ENCODE results near the gene EDIL3.
A peak's percentile ranks its signal among the peaks of the same experiment; 100 is the strongest.

The EDIL3 gene

DNA sequence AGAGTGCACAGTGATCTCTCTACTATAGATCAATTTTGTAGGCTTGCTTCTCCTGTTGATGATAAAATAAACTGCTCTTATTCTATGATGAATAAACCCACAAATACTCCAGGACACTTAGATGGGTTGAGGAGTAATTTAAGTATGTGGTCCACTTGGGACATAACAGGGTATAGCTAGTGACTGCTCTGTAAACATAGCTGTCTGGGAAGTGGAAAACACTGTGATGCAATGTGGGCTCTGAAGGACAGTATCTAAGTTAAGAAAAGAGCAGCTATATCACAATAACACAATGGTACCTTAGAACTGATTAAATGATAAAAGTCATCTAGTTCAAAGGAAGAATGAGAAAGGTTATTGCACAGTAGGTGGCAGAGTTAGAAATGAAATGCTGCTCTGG is 369.7 kb downstream of the EDIL3 start:
- Histone ChIP-seq H3K36me3 (ENCODE audit: control insufficient read depth, insufficient read depth, low read length) (no peaks in the 10 kb centered on the region), H3K9ac (ENCODE audit: low read depth, low read length) (no peak overlapping the region), H3K27ac (ENCODE audit: low read depth, low read length) (no peak overlapping the region), H3K27me3 (ENCODE audit: control insufficient read depth, insufficient read depth, low read length) (no peaks in the 10 kb centered on the region), H3K9me3 (ENCODE audit: control insufficient read depth, insufficient read depth, low read length) (no peaks in the 10 kb centered on the region), H3K4me3 (ENCODE audit: low read depth, low read length) (no peak overlapping the region), H3K4me1 (ENCODE audit: control insufficient read depth, insufficient read depth, low read length) (peaks cover 22% of the 10 kb centered on the region; the same call in 1 of the 2 replicates)

DNA sequence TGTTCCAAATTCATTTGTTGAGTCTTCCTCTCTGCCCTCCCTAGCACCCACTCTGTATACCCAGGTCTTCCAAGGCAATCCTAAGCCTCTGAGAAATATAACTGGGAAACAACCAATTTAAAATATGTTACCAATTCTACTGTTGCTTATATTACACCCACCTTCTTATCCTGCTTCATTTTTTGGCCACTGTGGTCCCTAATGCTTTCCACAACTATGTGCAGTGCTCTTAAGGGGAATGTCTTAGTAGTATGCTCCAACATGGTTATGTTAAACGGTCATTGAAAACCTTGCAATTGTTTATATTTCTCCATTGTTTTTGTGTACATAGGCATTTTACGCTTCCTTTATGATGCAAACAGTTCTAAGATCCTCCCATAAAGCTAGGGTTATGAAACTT is 390.9 kb downstream of the EDIL3 start:
- Histone ChIP-seq H3K4me1 (ENCODE audit: control insufficient read depth, insufficient read depth, low read length) (peaks cover 14% of the 10 kb centered on the region), H3K9me3 (ENCODE audit: control insufficient read depth, insufficient read depth, low read length) (no peaks in the 10 kb centered on the region), H3K9ac (ENCODE audit: low read depth, low read length) (no peak overlapping the region), H3K27me3 (ENCODE audit: control insufficient read depth, insufficient read depth, low read length) (no peaks in the 10 kb centered on the region), H3K4me3 (ENCODE audit: low read depth, low read length) (no peak overlapping the region), H3K36me3 (ENCODE audit: control insufficient read depth, insufficient read depth, low read length) (no peaks in the 10 kb centered on the region), H3K27ac (ENCODE audit: low read depth, low read length) (no peak overlapping the region)

GRCh38 chr5:83991566-83992224 is 393.0 kb downstream of the EDIL3 start:
- Histone ChIP-seq H3K27me3 (ENCODE audit: control insufficient read depth, insufficient read depth, low read length) (no peaks in the 10 kb centered on the region), H3K9me3 (ENCODE audit: control insufficient read depth, insufficient read depth, low read length) (no peaks in the 10 kb centered on the region), H3K4me3 (ENCODE audit: low read depth, low read length) (no peak overlapping the region), H3K36me3 (ENCODE audit: control insufficient read depth, insufficient read depth, low read length) (no peaks in the 10 kb centered on the region), H3K27ac (ENCODE audit: low read depth, low read length) (no peak overlapping the region), H3K9ac (ENCODE audit: low read depth, low read length) (no peak overlapping the region), H3K4me1 (ENCODE audit: control insufficient read depth, insufficient read depth, low read length) (peaks cover 14% of the 10 kb centered on the region)

DNA sequence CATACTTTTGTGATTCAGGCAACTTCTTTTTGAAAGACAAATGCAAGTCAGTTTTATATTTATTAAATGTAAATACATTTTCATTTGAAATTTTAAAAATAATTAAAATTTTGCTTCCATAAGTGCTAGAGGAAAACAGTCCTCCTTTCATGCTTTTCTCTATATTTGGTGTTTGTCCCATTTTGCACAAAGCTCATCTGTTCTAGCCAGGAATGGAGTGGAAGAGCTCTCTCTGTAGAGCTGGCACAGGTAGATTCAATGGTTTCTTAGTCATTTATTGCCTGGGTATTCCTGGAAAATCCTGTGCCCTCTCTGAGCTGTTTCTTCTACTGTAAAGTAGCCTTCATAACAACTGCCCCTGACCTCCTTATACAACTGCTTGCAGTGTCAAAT is 396.4 kb downstream of the EDIL3 start:
- Histone ChIP-seq H3K27ac (ENCODE audit: low read depth, low read length) (no peak overlapping the region), H3K27me3 (ENCODE audit: control insufficient read depth, insufficient read depth, low read length) (no peaks in the 10 kb centered on the region), H3K9me3 (ENCODE audit: control insufficient read depth, insufficient read depth, low read length) (no peaks in the 10 kb centered on the region), H3K9ac (ENCODE audit: low read depth, low read length) (no peak overlapping the region), H3K4me3 (ENCODE audit: low read depth, low read length) (no peak overlapping the region), H3K4me1 (ENCODE audit: control insufficient read depth, insufficient read depth, low read length) (peaks cover 8% of the 10 kb centered on the region; the same call in 1 of the 2 replicates), H3K36me3 (ENCODE audit: control insufficient read depth, insufficient read depth, low read length) (no peaks in the 10 kb centered on the region)

DNA sequence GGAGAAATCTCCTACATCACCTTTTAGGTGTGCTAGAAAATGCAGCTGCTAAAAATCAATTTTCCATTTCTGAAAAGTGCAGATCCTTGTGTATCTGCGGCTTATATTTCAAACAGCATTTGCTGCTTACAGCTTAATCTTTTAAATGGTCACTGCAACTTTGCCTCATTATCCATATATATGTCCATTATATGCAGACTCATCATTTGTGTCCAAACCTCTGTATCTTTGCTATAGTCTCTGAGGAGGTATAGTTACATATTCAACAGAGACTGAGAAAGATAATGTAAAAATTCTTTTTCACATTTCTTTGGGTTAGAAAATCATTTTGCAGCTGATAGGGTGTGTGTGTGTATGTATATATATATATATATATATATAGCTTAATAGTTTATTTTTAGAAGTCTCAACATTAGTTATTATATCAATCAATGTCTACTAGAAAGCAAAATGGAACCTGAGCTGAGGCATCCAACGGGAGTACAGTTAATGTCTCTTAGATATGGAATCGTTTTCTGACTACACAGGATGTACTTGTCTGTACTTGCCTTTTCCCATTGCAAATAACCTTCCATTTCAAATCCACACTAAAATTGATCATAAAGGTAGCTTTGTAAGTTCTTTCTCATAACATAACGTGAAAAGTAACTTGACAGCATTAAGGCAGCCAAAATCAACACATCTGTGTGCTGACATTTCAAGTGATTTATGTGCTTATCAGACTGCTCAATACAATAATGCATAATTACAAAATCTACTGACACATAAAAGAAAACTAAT is 397.0 kb downstream of the EDIL3 start:
- H3K27ac ChIP-seq (ENCODE audit: low read depth, low read length), result no peak overlapping the region
- no peak overlapping the region for H3K4me3 ChIP-seq (ENCODE audit: low read depth, low read length)
- peaks cover 8% of the 10 kb centered on the region; the same call in 1 of the 2 replicates for H3K4me1 ChIP-seq (ENCODE audit: control insufficient read depth, insufficient read depth, low read length)

DNA sequence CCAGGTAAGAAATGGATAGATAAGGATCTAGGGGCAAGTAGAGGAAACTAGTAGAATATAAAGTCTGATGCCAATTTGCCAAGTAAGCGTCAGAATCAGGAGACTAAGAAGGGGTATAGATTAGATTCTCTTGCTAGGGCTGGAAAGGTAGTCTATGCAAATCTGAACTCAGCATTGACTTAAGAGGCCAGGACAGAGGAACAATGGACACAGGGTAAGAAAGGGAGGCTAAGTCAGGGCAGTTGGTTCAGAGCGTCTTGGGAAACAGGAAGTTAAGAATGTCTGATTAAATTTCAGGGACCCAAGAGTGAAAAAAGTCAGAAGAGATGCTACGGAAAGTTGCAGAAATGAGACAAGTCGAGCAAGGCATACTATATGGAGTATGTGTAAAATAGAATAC is 400.8 kb downstream of the EDIL3 start:
- H3K9me3 ChIP-seq (ENCODE audit: control insufficient read depth, insufficient read depth, low read length), result no peaks in the 10 kb centered on the region
- H3K36me3 ChIP-seq (ENCODE audit: control insufficient read depth, insufficient read depth, low read length), result no peaks in the 10 kb centered on the region
- H3K9ac ChIP-seq (ENCODE audit: low read depth, low read length), result no peak overlapping the region
- H3K4me3 ChIP-seq (ENCODE audit: low read depth, low read length), result no peak overlapping the region
- H3K4me1 ChIP-seq (ENCODE audit: control insufficient read depth, insufficient read depth, low read length), result peaks cover 8% of the 10 kb centered on the region; the same call in 1 of the 2 replicates
- no peaks in the 10 kb centered on the region for H3K27me3 ChIP-seq (ENCODE audit: control insufficient read depth, insufficient read depth, low read length)
- H3K27ac ChIP-seq (ENCODE audit: low read depth, low read length), result no peak overlapping the region

More for the DNA sequence above, 397.0 kb downstream of the EDIL3 start:
- H3K36me3 ChIP-seq (ENCODE audit: control insufficient read depth, insufficient read depth, low read length), result no peaks in the 10 kb centered on the region
- no peak overlapping the region for H3K9ac ChIP-seq (ENCODE audit: low read depth, low read length)
- no peaks in the 10 kb centered on the region for H3K9me3 ChIP-seq (ENCODE audit: control insufficient read depth, insufficient read depth, low read length)
- H3K27me3 ChIP-seq (ENCODE audit: control insufficient read depth, insufficient read depth, low read length), result no peaks in the 10 kb centered on the region

GRCh38 chr5:83973925-83974815 is 410.5 kb downstream of the EDIL3 start:
- Histone ChIP-seq H3K36me3 (ENCODE audit: control insufficient read depth, insufficient read depth, low read length) (no peaks in the 10 kb centered on the region), H3K9ac (ENCODE audit: low read depth, low read length) (peak overlapping the region; percentile 38; the same call in 1 of the 2 replicates), H3K9me3 (ENCODE audit: control insufficient read depth, insufficient read depth, low read length) (no peaks in the 10 kb centered on the region), H3K4me3 (ENCODE audit: low read depth, low read length) (peak overlapping the region; percentile 19), H3K27ac (ENCODE audit: low read depth, low read length) (peak overlapping the region; percentile 75), H3K4me1 (ENCODE audit: control insufficient read depth, insufficient read depth, low read length) (peaks cover 27% of the 10 kb centered on the region), H3K27me3 (ENCODE audit: control insufficient read depth, insufficient read depth, low read length) (no peaks in the 10 kb centered on the region)

- no peaks in the 10 kb centered on the region for H3K36me3 ChIP-seq (ENCODE audit: control insufficient read depth, insufficient read depth, low read length)
- no peaks in the 10 kb centered on the region for H3K27me3 ChIP-seq (ENCODE audit: control insufficient read depth, insufficient read depth, low read length)
- H3K9ac ChIP-seq (ENCODE audit: low read depth, low read length), result no peak overlapping the region
- no peaks in the 10 kb centered on the region for H3K9me3 ChIP-seq (ENCODE audit: control insufficient read depth, insufficient read depth, low read length)
- peaks cover 27% of the 10 kb centered on the region for H3K4me1 ChIP-seq (ENCODE audit: control insufficient read depth, insufficient read depth, low read length)
- H3K4me3 ChIP-seq (ENCODE audit: low read depth, low read length), result no peak overlapping the region
- no peak overlapping the region for H3K27ac ChIP-seq (ENCODE audit: low read depth, low read length)
Measured at GRCh38 chr5:83972909-83973308, 411.8 kb downstream of the EDIL3 start.

- Histone ChIP-seq H3K4me3 (ENCODE audit: low read depth, low read length) (no peak overlapping the region), H3K9ac (ENCODE audit: low read depth, low read length) (no peak overlapping the region), H3K4me1 (ENCODE audit: control insufficient read depth, insufficient read depth, low read length) (peaks cover 27% of the 10 kb centered on the region), H3K36me3 (ENCODE audit: control insufficient read depth, insufficient read depth, low read length) (no peaks in the 10 kb centered on the region), H3K27ac (ENCODE audit: low read depth, low read length) (no peak overlapping the region), H3K9me3 (ENCODE audit: control insufficient read depth, insufficient read depth, low read length) (no peaks in the 10 kb centered on the region), H3K27me3 (ENCODE audit: control insufficient read depth, insufficient read depth, low read length) (no peaks in the 10 kb centered on the region)
Measured at GRCh38 chr5:83972236-83972635, 412.4 kb downstream of the EDIL3 start.

DNA sequence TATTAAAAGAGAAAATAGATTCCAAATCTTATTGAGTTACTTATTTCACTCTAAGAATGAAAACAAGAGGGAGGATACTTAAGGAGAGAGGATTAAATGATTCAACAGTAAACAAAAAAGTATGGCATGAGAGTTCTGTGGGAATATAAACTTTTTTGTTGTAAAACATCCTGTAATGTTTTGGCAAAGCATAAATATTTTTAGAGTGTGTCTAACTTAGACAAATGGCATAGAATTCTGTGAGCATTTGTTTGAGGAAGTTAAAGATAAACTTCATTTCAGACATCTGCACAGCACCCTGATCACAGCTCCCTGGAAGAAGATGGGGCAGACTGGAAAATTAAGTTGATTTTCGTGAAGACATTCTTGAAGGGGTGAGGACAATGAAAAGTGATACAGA is 417.3 kb downstream of the EDIL3 start:
- Histone ChIP-seq H3K27me3 (ENCODE audit: control insufficient read depth, insufficient read depth, low read length) (no peaks in the 10 kb centered on the region), H3K4me3 (ENCODE audit: low read depth, low read length) (no peak overlapping the region), H3K9me3 (ENCODE audit: control insufficient read depth, insufficient read depth, low read length) (no peaks in the 10 kb centered on the region), H3K36me3 (ENCODE audit: control insufficient read depth, insufficient read depth, low read length) (no peaks in the 10 kb centered on the region), H3K27ac (ENCODE audit: low read depth, low read length) (no peak overlapping the region), H3K4me1 (ENCODE audit: control insufficient read depth, insufficient read depth, low read length) (no peaks in the 10 kb centered on the region), H3K9ac (ENCODE audit: low read depth, low read length) (no peak overlapping the region)
